Inferior parietal cortex (tissue), 1 donor: ENCODE data around the gene ABCC10.
"Not testable (repeated sequence)": the region's sequence is repeated elsewhere in the genome, so short reads cannot be mapped to it uniquely, and the experiment has no call there.

Experiments used
- DNase-seq: peaks from one replicate; pipeline ENCODE4 v3.0.0-alpha.2; 2016; ENCODE audit errors: extremely low spot score

Gene ABCC10

DNA sequence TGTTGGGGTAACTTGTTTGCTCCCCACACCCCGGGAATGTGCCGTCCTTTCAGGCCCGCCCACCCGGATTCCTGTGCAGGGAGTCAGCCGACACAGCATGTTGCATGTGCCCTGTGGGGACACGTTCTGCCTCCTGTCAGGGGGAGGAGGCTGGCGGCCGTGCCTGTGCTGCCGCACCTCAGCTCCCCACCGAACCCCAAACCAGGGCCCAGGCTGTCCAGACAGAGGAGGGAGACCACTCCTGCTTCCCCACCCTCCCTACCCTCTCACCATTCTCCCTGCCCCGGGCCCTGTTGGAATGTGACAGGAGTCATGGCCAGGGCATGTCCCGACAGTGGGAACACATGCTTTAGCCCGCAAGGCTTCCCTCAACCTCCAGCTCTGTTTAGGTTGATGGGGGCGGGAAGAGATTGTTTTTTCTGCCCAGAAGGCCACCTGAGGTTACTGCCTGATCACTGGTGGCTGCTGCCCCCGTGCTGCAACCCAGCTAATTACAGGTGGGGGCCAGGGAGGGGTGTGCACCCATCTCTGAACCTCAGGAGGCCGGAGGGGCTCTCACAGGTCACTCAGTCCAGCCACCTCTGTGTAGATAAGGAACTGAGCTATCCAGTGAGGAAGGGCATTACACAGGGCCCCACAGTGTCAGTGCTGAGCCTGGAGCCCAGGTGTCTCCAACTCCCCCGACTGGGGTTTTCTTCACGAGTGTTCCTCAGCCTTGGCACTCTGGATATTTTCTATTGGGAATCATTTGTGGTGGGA lies 69.2 kb downstream of the ABCC10 start:
- DNase-seq: no peak

GRCh38 chr6:43497129-43497396 lies 69.7 kb downstream of the ABCC10 start:
- DNase-seq: no peak

DNA sequence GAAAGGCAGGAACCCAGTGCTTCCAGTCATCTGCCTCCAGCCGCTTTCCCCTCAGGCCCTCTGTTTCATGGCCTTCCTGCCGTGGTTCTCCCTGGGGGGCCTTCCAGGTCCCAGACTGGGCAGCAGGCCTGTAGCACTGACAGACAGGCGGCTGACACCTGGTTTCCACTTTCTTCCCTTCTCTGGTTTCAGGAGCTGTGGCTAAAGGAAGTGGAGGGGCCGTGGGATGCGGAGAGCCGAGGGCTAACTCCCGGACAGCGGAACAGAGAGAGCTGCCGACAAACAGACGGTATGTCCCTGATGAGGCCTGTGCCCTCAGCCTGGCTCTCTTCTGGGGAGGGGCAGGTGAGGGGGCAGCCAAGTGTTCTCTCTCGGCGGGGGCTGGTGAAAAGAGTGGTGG lies 70.3 kb downstream of the ABCC10 start:
- DNase-seq: no peak

GRCh38 chr6:43498291-43498690 lies 71.0 kb downstream of the ABCC10 start:
- not testable (repeated sequence) for DNase-seq

DNA sequence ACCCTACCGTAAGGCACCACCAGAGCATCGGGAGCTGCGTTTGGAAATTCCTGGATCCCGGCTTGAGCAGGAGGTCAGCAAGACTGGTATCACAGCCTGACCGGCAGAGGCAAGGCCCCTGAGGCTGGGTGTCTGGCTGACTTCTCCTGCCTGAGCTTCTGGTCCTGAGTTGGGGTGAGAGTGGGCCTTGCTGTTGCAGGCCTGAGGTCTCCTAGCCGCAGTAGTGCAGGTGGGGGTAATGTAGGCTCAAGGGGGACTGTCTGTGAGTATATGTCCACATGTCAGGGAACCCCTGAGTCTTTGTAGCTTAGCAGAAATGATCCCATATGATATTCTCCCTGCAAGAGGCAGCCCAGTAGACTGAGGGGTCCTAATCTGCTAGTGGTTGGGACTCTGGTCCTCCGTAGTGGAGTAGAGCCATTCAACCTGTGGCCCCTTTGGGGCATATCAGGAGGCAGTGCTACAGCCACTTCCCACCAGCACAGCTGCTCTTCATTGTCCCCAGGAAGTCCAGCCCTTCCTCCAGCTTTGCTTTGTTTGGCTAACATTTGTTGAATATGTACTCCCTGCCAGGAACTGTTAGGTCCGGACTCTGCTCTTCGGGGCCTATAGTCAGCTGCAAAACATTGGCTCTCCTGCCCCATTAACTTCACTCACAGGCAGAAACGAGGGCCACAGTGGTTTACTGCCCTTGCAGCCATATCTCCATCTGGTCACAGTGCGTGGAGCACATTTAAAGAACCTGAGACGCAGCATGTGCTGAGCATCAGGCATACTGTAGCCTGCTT lies 71.9 kb downstream of the ABCC10 start:
- DNase-seq: no peak
